ENCODE results near the gene BAIAP2.

GRCh38 chr17:80999536-81000333 is 35.2 kb upstream of the BAIAP2 start:
- TF ChIP-seq ZC3H10 (CRISPR knock-in tag; IDR thresholded peaks at IDR 0.05) (no peak), TSHZ2 (CRISPR knock-in tag; IDR thresholded peaks at IDR 0.05) (no peak), PATZ1 (CRISPR knock-in tag; IDR thresholded peaks at IDR 0.05; ENCODE audit: borderline replicate concordance) (no peak), ARNTL (CRISPR knock-in tag; IDR thresholded peaks at IDR 0.05; ENCODE audit: borderline replicate concordance, low read depth) (no peak), ZFP3 (CRISPR knock-in tag; IDR thresholded peaks at IDR 0.05) (no peak)
